Sigmoid colon (tissue), 4 donors: ENCODE data around the gene SLC3A2.

Source experiments
- CTCF ChIP-seq, 4 experiments: fragments of 450-650 bp in 3 of 4; fragments of 200-600 bp in 1 of 4; IDR thresholded peaks; one replicate each; pipeline ENCODE4 v1.5.1; 2016 to 2019; ENCODE audit warnings: antibody characterized with exemption in 4 of 4, mild to moderate bottlenecking in 3 of 4, moderate library complexity in 2 of 4
- EP300 ChIP-seq, 4 donors: sonication (generic); formaldehyde crosslinking; IDR thresholded peaks; one replicate each; pipeline ENCODE4 v1.6.1; 2017; ENCODE audit warnings: antibody characterized with exemption in 4 of 4

DNA sequence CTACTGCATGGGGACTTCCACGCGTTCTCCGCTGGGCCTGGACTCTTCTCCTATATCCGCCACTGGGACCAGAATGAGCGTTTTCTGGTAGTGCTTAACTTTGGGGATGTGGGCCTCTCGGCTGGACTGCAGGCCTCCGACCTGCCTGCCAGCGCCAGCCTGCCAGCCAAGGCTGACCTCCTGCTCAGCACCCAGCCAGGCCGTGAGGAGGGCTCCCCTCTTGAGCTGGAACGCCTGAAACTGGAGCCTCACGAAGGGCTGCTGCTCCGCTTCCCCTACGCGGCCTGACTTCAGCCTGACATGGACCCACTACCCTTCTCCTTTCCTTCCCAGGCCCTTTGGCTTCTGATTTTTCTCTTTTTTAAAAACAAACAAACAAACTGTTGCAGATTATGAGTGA lies 7.7 kb downstream of the SLC3A2 start:
- TF ChIP-seq CTCF (IDR thresholded peaks at IDR 0.05) (no peak), EP300 (IDR thresholded peaks at IDR 0.05) (no peak)
